SK-MEL-5 (cell line): ENCODE data around the gene OR10P1. TPM values are rescaled to one million over a fixed set of nuclear protein-coding genes. Genes with fewer than 3 reads are reported as not detected.

Experiments
- DNase-seq: peaks from one replicate; pipeline ENCODE4 v3.0.0-alpha.2; 2016; ENCODE audit warnings: low read depth, low spot score
- in situ Hi-C: cut with HindIII; loops from 2 replicates; pipeline ENCODE4 v1.10.0; 2016; ENCODE audit warnings: low sequenced_read_pairs, high pct_unique_total_duplicates, low pct_unique_long_range_greater_than_20kb
- small RNA-seq, 2 experiments: library from RNA; depleted of rRNA; stranded (forward); fragments of <200 nt; gene quantifications; one replicate each; pipeline ENCODE3, GENCODE V24; 2014
- total RNA-seq: library from RNA; depleted of rRNA; stranded (reverse); fragments of >200 nt; shearing (Covaris generic); gene quantifications from 2 replicates; pipeline ENCODE4 v1.2.3, GENCODE V29; 2014; rRNA removed

The OR10P1 gene
- total RNA-seq, 1 experiment from 2014 or later: not detected

DNA sequence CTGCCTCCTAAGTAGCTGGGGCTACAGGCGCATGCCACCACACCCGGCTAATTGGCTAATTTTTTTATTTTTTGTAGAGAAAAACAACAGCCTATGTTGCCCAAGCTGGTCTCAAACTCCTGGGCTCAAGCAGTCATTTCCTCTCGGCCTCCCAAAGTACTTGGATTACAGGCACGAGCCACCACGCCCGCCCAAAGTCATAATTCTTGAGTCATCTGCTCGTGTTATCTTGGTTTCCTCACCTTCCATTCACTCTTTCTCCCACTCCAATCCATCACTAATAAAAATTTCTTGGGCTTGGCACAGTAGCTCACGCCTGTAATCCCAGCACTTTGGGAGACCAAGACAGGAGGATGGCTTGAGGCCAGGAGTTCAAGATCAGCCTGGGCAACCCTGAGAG lies 39.0 kb downstream of the OR10P1 start:
- in situ Hi-C loops: no loop called here

DNA sequence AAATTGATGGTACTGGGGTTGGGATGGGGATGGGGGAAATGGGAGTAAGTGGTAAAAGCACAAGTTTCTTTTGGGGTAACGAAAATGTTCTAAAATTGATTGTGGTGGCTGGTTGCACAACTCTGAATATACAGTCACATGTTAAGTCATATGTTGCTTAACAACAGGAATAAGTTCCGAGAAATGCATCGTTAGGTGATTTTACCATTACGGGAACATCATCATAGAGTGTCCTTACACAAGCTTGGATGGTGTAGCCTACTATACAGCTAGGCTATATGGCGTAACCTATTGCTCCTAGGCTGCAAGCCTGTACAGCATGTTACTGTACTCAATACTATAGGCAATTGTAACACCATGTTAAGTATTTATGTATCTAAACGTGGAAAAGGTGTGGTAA lies 40.0 kb downstream of the OR10P1 start:
- DNase-seq: no peak
- in situ Hi-C loops: no loop called here

More for the DNA sequence above, 39.0 kb downstream of the OR10P1 start:
- no peak for DNase-seq

- no peak for DNase-seq
- in situ Hi-C loops: no loop called here
Measured at GRCh38 chr12:55679691-55680090, 43.0 kb downstream of the OR10P1 start.

DNA sequence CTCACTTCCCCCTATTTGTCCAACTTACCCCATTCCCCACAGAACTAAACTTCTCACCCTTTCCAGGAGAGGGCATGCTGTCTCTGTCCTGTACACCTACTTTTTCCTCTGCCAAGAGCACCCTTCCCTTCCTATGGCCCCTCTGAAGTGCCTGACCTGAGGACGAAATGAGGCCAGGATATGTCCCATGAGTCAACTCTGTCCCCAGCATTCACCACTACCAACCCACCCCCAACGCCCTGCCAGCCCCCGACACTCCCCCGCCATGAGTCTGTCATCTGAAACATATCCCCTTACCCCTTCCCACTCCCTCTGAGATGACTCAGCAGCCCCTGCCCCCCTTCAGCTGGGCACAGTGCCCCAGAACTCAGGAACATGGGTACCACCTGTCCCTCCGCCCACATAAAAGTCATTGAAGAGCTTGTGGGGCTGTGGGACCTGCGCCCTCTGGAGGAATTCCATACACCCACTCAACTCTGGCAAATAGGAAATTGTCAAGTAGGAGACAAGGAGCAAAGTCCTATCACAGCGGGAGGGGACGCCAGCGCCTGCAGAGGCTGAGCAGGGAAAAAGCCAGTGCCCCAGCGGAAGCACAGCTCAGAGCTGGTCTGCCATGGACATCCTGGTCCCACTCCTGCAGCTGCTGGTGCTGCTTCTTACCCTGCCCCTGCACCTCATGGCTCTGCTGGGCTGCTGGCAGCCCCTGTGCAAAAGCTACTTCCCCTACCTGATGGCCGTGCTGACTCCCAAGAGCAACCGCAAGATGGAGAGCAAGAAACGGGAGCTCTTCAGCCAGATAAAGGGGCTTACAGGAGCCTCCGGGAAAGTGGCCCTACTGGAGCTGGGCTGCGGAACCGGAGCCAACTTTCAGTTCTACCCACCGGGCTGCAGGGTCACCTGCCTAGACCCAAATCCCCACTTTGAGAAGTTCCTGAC lies 44.7 kb downstream of the OR10P1 start:
- peak; percentile 83 for DNase-seq

DNA sequence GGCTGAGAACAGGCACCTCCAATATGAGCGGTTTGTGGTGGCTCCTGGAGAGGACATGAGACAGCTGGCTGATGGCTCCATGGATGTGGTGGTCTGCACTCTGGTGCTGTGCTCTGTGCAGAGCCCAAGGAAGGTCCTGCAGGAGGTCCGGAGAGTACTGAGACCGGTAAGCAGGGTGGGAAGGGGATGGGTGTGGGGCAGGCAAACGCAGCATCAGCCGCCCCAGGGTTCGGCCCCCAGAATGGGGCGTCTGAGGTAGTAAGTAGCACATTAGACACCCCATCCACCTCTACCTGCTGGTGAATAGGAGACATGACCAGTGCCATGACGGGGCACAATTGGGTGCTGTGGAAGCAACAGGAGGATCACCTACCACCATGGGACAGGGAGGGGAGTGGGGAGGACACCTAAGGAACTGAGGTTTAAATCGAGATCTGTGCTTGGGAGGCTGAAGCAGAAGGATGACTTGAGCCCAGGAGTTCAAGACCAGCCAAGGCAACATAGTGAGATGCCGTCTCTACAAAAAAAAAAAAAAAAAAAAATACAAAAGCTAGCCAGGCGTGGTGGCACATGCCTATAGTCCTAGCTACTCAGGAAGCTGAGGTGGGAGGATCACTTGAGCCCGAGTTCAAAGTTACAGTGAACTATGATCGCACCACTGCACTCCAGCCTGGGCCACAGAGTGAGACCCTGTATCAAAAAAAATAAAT lies 45.5 kb downstream of the OR10P1 start:
- no peak for DNase-seq
- in situ Hi-C loops: no loop called here

More for the DNA sequence above, 44.7 kb downstream of the OR10P1 start:
- in situ Hi-C loops: no loop called here

DNA sequence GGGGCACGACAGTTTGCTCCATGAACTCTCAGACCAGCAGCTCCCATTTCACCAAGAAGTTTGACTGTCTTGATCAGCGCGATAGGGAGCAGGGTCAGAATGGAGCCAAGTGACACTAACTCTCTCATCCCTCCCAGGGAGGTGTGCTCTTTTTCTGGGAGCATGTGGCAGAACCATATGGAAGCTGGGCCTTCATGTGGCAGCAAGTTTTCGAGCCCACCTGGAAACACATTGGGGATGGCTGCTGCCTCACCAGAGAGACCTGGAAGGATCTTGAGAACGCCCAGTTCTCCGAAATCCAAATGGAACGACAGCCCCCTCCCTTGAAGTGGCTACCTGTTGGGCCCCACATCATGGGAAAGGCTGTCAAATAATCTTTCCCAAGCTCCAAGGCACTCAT lies 47.0 kb downstream of the OR10P1 start:
- in situ Hi-C loops: no loop called here

DNA sequence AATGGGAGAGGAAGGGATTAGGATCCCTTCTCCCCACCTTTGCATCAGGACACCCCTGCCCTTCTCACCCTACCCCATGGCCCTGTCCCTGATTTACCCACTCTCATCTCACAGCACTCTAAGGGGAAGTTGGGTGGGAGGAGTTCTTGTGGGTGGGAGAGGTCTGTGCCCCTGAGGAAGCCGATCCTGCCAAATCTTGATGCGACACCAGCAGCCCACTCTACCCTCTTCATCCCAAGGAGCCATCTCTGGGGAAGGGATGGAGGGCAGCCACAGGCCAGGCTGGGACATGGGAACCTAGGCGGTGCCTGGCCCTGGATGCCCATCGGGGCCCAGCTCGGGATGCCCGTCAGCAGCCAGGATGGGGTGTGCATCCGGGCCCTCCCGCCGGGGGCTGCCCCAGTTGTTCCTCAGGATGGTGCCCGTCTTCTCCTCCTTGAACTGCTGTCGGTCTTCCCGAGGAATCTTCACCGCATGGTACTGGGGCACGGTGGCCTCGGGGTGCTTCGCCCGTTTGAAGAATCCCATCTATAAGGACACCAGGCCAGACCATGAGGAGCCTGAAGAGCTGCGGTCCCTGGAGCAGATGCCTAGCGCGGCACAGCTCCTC lies 48.2 kb downstream of the OR10P1 start:
- DNase-seq: no peak
- in situ Hi-C loops: no loop called here

More for the DNA sequence above, 47.0 kb downstream of the OR10P1 start:
- DNase-seq: no peak

DNA sequence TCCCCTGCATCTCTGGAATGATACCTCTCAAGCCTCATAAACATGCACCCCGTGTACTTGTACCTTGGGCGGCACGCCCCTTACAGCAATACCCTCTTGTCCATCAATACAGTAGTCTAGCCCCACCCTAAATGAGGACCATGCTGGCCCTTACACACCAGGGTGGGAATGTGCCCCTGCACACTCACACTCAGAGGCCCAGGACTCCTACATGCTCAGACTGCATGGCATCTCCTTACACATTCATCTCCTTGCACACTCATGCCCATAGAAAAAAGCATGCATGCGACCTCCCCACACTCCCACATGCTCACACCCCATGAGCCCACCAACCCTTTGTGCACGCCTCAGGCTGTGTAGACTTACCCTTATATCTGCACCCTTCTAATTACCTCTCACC lies 49.0 kb downstream of the OR10P1 start:
- in situ Hi-C loops: no loop called here
- DNase-seq: no peak

DNA sequence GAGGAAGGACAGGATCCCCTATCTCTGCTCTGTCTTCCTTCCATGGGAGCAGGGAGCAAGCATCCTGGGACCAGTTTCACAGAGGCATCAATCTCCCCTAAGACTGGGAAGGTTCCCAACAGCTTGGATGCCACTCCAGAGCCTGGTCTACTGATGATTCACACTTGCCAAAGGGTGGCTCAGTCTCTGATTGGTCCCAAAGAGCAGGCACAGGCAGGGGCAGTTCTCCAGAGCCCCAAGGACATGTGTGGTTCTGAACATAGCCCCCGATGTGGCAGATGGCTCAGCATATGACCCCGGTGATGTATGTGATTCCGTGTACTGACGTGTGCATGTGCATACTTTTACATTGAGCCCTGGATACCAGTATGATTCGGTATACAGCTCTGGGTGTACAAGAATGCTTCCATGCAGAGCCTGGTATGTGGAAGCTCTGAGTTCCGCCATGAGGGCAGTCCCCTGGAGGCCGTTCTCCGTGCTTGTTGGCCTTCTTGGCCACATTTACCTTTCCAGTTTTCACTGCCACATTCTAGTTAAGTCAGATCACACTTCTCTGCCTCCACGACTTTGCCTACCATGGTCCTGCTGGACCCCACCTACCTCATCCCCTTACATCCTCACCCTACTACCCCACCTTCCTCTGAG lies 49.8 kb downstream of the OR10P1 start:
- in situ Hi-C loops: no loop called here
- no peak for DNase-seq

Small RNAs within 50 kb of the gene (small RNA-seq; reads per million reads assigned to genes)
- gene AC009779.5: 0 reads per million in 2 experiments

Other genes with a start within 250 kb of the OR10P1 start
- gene OR6C65, start 236.4 kb upstream of the OR10P1 start, total RNA-seq: not detected in 2 replicates
- gene OR6C76, start 210.6 kb upstream of the OR10P1 start, total RNA-seq: not detected in 2 replicates
- gene OR6C2, start 192.8 kb upstream of the OR10P1 start, total RNA-seq: not detected in 2 replicates
- gene OR6C70, start 166.8 kb upstream of the OR10P1 start, total RNA-seq: not detected in 2 replicates
- not detected in 2 replicates for gene OR6C68, start 144.5 kb upstream of the OR10P1 start, total RNA-seq
- gene OR6C4, start 87.3 kb upstream of the OR10P1 start, total RNA-seq: not detected in 2 replicates
- gene OR2AP1, start 64.4 kb upstream of the OR10P1 start, total RNA-seq: not detected in 2 replicates
- 60.5 and 65.4 TPM in 2 replicates for gene ITGA7, start 71.0 kb downstream of the OR10P1 start, total RNA-seq
- 119 and 124 TPM in 2 replicates for gene BLOC1S1, start 79.2 kb downstream of the OR10P1 start, total RNA-seq
- 2.3 and 3.0 TPM in 2 replicates for gene RDH5, start 83.5 kb downstream of the OR10P1 start, total RNA-seq
- 3,613 and 3,895 TPM in 2 replicates for gene CD63, start 92.1 kb downstream of the OR10P1 start, total RNA-seq
- 12.1 and 15.0 TPM in 2 replicates for gene GDF11, start 106.2 kb downstream of the OR10P1 start, total RNA-seq
- gene SARNP, start 180.8 kb downstream of the OR10P1 start, total RNA-seq: 60.0 and 69.4 TPM in 2 replicates
- gene ORMDL2, start 181.1 kb downstream of the OR10P1 start, total RNA-seq: 51.7 and 52.2 TPM in 2 replicates
- gene DNAJC14, start 192.7 kb downstream of the OR10P1 start, total RNA-seq: 51.4 and 51.9 TPM in 2 replicates
- not detected in 2 replicates for gene MMP19, start 206.0 kb downstream of the OR10P1 start, total RNA-seq